Tibial nerve (tissue), 3 donors: ENCODE measurements around the gene ZMIZ2.

ENCODE experiments used
- CTCF ChIP-seq, 5 experiments: fragments of 200-600 bp in 3 of 5; fragments of 450-650 bp in 2 of 5; sonication (generic) in 3 of 5; IDR thresholded peaks; one replicate each; pipeline ENCODE4 v1.5.1; 2016 to 2019; ENCODE audit warnings: antibody characterized with exemption in 5 of 5, mild to moderate bottlenecking in 3 of 5, moderate library complexity in 2 of 5
- POLR2A ChIP-seq, 2 donors: fragments of 450-650 bp; IDR thresholded peaks; one replicate each; pipeline ENCODE4 v1.6.1; 2017; ENCODE audit warnings: antibody characterized with exemption in 2 of 2, mild to moderate bottlenecking in 2 of 2, moderate library complexity in 2 of 2

DNA sequence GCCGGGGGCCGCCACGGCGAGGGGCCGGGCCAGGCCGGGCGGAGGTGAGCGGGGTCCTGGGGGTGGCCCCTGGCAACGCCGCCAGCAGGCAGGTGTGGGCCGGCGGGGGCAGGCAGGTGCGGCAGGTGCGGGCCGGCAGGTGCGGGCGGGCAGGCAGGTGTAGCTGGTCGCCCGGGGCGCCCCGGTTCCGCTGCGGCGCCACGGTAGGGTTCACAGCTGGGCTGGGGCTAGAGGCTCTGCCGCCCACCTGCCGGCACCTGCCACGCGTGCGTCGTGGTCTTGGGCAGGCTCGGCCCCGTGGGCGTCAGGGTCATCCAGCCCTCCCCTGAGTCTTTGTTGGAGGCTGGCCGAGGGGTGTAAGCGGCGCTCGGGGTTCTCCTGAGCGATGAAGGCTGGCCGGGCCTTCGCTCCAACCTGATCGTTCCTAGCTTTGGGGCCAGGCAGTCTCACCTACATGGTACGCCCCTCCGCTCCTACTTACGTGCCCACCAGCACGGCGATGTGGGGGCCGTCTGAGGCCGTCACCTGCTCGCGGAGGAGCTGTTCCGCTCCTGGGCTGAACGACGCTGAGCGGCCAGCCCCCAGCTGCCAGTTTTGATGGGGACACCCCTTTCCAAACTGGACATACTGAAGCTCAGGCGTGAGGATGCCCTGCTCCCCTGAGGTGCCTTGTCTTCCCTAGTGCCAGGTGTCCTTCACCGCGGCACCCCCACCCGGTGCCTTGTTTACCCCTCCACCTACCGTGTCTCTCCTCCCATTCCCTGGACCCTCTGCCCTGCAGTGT is 493 bp downstream of the ZMIZ2 start:
- TF ChIP-seq CTCF (IDR thresholded peaks at IDR 0.05) (no peak), POLR2A (IDR thresholded peaks at IDR 0.05) (no peak)
